Measurements from ENCODE around the gene SCUBE1.

Gene SCUBE1

GRCh38 chr22:43257549-43257948 lies 85.6 kb downstream of the SCUBE1 start:
- DNase-seq (ENCODE audit: low read depth): no peak

GRCh38 chr22:43256976-43257545 lies 86.1 kb downstream of the SCUBE1 start:
- DNase-seq (ENCODE audit: low read depth): no peak

- no peak for DNase-seq (ENCODE audit: low read depth)
Measured at GRCh38 chr22:43256569-43256968, 86.6 kb downstream of the SCUBE1 start.

DNA sequence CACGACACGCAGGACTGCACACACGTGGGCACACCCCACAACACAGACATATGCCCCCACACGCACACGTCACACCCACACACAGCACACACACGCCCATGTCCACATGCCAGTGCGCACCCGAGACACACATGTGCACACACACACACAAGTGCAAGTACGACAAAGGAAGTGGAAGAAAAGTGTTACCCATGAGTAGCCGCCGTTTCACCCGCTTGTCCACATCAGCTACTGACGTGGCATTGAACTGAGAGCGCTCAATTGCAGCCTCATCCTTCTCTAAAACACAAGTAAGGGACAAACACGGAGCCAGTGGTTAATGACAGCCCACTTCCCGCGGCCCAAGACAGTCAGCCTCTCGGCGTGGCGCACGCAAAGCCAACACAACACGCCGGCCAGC lies 87.9 kb downstream of the SCUBE1 start:
- no peak for DNase-seq (ENCODE audit: low read depth)

DNA sequence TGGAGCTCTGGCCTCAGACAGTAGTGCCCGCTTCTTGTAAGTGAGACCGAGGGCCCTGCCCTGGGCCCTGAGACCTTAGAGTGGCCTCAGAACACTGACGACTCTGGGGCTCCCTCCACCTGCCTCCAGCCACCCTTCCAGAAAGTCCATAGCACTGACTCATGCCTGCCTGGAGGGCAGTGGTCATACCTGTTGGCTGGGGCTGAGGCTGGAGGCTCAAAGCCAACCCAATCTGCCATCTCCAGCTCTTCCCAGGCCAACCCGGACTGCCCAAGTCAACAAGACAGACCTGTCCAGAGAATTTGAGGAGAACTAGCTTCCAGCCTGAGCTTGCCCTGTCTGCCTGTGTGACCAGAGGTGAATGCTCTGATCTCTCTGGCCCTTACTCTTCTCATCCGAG lies 89.3 kb downstream of the SCUBE1 start:
- no peak for DNase-seq (ENCODE audit: low read depth)

GRCh38 chr22:43252319-43252718 lies 90.9 kb downstream of the SCUBE1 start:
- no peak for DNase-seq (ENCODE audit: low read depth)

GRCh38 chr22:43249789-43250471 lies 93.2 kb downstream of the SCUBE1 start:
- no peak for DNase-seq (ENCODE audit: low read depth)

DNA sequence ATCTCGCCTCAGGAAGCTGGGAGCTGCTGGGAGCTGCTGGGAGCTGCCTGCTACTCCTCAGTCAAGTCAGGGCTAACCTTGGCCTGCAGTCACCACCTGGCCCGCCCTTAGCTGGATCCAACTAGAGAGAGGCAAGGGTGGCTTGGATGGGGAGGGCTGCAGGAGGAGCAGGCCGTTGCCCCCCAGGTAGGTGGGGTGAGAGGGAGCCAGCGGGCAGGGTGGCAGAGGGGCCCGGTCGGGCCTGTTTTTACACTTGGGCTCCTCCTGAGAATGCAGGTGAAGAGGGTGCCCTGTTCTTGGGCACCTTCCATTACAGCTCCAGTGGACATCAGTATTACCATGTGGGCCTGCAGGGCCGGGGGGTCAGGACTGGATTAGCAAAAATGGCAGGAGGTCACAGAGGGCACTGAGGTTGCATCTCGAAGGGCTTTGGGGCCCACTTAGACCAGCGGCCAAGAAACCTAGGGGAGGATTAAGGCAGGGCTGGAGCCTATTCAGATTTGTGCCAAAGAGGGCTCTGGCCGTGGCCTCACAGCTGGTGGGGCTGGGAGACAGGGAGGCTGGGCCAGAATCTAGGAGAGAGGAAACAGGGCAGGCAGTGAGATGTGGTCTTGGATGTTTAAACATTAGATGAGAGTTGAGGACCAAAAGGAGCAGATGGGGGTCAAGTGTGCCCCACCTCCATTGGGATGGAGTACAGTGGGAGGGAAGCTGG lies 95.5 kb downstream of the SCUBE1 start:
- DNase-seq (ENCODE audit: low read depth): no peak

GRCh38 chr22:43246188-43246587 lies 97.0 kb downstream of the SCUBE1 start:
- no peak for DNase-seq (ENCODE audit: low read depth)

DNA sequence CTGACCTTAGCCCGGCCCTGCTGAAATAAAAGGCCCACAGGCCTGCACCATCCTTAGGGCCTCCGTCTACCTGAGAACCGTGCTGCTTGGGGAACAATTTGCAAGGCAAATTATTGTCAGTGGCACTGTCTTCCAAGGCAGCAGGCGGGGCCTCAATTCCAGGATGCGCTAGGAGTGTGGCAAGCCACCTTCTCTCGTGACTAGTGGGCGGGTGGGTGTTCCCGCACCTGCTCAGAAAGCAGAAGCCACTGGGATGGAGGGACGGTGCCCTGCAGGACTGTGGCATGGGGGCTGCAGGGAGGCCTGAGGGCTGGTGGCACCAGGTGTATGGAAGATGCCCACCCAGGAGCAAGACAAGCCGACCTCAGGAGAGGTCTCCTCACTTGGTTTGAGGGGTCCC lies 97.5 kb downstream of the SCUBE1 start:
- DNase-seq (ENCODE audit: low read depth): no peak

DNA sequence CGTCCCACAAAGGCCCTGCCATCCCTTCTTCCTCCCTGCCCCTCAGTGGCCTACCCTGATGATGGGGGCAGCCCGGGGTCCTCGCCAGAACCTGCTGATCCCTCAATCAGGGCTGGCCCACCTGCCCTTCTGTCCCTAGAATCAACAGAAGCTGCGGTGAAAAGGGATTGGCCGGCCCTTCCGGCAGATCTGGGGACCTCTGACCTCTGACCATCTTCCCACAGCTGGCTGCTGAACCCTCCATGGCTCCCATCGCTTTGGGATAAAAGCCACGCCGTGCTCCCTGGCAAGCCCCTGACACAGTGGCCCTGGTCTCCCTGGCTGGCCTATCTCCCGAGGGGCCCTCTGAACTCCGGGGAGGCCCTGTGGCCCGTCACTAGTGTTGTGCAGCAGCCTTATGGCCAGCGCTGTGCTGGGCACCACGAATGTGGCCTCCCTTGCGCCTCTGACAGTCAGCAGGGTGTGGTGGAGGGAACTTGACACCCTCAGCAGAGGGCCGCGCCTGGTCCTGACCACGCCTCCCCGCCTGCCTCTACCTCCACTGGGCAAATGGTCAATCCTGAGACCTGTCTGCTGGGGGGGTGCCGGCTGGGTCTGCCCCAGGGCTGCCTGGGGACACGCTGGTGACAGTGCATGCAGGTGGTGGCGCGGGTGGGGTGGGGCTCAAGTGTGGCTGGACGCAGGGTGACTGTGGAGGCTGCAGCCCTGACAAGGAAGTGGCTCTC lies 98.2 kb downstream of the SCUBE1 start:
- no peak for DNase-seq (ENCODE audit: low read depth)

- DNase-seq (ENCODE audit: low read depth): no peak
Measured at GRCh38 chr22:43244402-43244801, 98.8 kb downstream of the SCUBE1 start.

- no peak for DNase-seq (ENCODE audit: low read depth)
Measured at GRCh38 chr22:43243324-43243723, 99.8 kb downstream of the SCUBE1 start.

DNA sequence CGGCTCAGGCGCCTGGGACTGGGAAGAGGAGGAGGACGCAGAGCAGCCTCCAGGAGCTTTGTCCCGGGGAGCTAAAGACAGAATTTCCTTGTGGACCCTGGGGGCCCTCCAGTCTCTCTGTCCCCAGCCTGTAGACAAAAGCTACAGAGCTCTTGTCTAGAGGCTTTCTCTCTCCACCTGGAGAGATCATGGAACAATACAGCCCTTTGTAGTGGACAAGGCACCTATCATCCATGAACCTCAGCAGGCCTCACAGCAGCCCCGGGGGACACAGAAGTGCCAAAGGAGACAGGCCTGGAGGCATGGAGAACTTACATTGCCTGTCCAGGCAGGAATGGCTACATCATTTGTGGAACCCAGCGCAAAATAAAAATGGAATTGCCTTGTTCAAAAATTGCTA lies 100.5 kb downstream of the SCUBE1 start:
- no peak for DNase-seq (ENCODE audit: low read depth)

DNA sequence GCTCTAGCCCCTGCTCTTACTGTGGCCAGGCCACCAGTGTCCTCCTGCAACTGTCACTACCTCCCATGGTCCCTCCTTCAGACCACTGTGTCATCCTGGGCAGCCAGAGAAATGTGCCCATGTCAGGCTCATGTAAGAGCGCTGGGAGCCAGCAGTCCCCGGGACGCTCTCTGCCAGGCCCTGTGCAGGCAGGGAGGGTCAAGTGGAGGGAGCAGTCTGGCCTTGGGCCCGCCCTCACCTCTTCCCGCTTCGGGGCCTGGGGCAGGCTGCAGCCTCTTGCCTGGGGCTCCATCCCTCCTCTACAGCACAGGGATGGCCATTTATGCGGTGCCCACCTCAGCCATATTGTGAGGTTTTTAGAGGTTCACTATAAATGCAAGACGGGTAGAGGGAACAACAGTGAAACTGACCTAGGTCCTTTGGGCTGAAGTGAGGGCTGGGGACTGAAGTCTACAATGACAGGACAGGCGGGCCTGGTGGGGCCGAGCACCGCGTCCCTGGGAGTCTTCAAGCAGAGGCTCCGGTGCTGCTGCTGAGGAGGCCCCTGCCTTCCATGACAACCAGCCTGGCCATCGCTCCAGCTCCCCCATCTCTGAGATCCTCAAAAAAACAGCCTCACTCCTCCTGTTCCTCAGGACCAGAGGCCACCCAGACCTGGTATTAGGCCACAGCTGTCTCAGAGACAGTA lies 101.3 kb downstream of the SCUBE1 start:
- no peak for DNase-seq (ENCODE audit: low read depth)

- DNase-seq (ENCODE audit: low read depth): no peak
Measured at GRCh38 chr22:43241138-43241597, 102.0 kb downstream of the SCUBE1 start.

DNA sequence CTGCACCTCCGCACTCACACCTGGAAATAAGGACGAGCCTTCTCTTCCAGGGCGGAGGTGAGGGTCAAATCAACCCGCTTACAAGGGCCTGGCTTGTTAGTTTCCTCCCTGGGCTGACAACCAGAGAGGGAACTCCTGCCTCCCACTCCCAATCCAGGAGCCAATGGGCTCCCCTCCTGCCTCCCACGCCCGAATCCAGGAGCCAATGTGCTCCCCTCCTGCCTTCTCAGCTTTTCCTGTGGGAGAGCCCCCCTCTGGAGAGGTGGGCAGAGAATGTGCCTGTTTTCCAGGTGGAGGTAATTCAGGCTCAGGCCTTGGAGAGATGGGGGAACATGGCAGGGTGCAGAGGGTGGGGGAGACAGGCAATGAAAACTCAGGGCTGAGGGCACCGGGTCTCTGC lies 102.6 kb downstream of the SCUBE1 start:
- no peak for DNase-seq (ENCODE audit: low read depth)

GRCh38 chr22:43239956-43240355 lies 103.2 kb downstream of the SCUBE1 start:
- no peak for DNase-seq (ENCODE audit: low read depth)

- DNase-seq (ENCODE audit: low read depth): no peak
Measured at GRCh38 chr22:43239193-43239780, 103.9 kb downstream of the SCUBE1 start.

GRCh38 chr22:43238526-43239006 lies 104.6 kb downstream of the SCUBE1 start:
- DNase-seq (ENCODE audit: low read depth): no peak

- DNase-seq (ENCODE audit: low read depth): no peak
Measured at GRCh38 chr22:43237280-43237679, 105.9 kb downstream of the SCUBE1 start.
